Measurements from ENCODE around the gene MVB12B. TPM values are rescaled to one million over a fixed set of nuclear protein-coding genes. Genes with fewer than 3 reads are reported as not detected.
A peak's percentile ranks its signal among the peaks of the same experiment; 100 is the strongest.

MVB12B gene
- total RNA-seq, 1 donor from 2014 or later: 16.5 TPM

- Histone ChIP-seq H3K4me3 (no peak overlapping the region), H3K36me3 (no peaks in the 10 kb centered on the region), H3K9me3 (no peaks in the 10 kb centered on the region), H3K27ac (no peak overlapping the region), H3K27me3 (no peaks in the 10 kb centered on the region), H3K4me1 (no peaks in the 10 kb centered on the region)
- intact Hi-C loops (cut with DNase I): no loop called here
- DNase-seq (ENCODE audit: extremely low spot score in 2 of 2): peak in 1 of 2 donors; percentile 64
- TF ChIP-seq, protein P1, sequence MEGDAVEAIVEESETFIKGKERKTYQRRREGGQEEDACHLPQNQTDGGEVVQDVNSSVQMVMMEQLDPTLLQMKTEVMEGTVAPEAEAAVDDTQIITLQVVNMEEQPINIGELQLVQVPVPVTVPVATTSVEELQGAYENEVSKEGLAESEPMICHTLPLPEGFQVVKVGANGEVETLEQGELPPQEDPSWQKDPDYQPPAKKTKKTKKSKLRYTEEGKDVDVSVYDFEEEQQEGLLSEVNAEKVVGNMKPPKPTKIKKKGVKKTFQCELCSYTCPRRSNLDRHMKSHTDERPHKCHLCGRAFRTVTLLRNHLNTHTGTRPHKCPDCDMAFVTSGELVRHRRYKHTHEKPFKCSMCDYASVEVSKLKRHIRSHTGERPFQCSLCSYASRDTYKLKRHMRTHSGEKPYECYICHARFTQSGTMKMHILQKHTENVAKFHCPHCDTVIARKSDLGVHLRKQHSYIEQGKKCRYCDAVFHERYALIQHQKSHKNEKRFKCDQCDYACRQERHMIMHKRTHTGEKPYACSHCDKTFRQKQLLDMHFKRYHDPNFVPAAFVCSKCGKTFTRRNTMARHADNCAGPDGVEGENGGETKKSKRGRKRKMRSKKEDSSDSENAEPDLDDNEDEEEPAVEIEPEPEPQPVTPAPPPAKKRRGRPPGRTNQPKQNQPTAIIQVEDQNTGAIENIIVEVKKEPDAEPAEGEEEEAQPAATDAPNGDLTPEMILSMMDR (IDR thresholded peaks at IDR 0.05): no peak
- TF ChIP-seq POLR2A (IDR thresholded peaks at IDR 0.05) (no peak), POLR2AphosphoS5 (IDR thresholded peaks at IDR 0.05; ENCODE audit: insufficient read depth in 1 of 2, low read depth in 1 of 2) (no peak)
Observed at GRCh38 chr9:126295516-126295915, 31.1 kb upstream of the MVB12B start.

GRCh38 chr9:126295936-126296600, 30.6 kb upstream of the MVB12B start:
- no peak for TF ChIP-seq POLR2AphosphoS5 (IDR thresholded peaks at IDR 0.05; ENCODE audit: insufficient read depth in 1 of 2, low read depth in 1 of 2)
- TF ChIP-seq POLR2A (IDR thresholded peaks at IDR 0.05): no peak
- TF ChIP-seq, protein P1 (IDR thresholded peaks at IDR 0.05): no peak
- peak in 1 of 2 donors; percentile 95 for DNase-seq (ENCODE audit: extremely low spot score in 2 of 2)
- intact Hi-C loops (cut with DNase I): no loop called here
- H3K27me3 ChIP-seq: no peaks in the 10 kb centered on the region
- no peak overlapping the region for H3K27ac ChIP-seq
- no peaks in the 10 kb centered on the region for H3K9me3 ChIP-seq
- H3K36me3 ChIP-seq: no peaks in the 10 kb centered on the region
- no peak overlapping the region for H3K4me3 ChIP-seq
- H3K4me1 ChIP-seq: no peaks in the 10 kb centered on the region

- Histone ChIP-seq H3K4me1 (no peaks in the 10 kb centered on the region), H3K27me3 (no peaks in the 10 kb centered on the region), H3K9me3 (no peaks in the 10 kb centered on the region), H3K36me3 (no peaks in the 10 kb centered on the region), H3K27ac (no peak overlapping the region), H3K4me3 (no peak overlapping the region)
- TF ChIP-seq, protein P1 (IDR thresholded peaks at IDR 0.05): no peak
- TF ChIP-seq POLR2AphosphoS5 (IDR thresholded peaks at IDR 0.05; ENCODE audit: insufficient read depth in 1 of 2, low read depth in 1 of 2) (no peak), POLR2A (IDR thresholded peaks at IDR 0.05) (no peak)
- DNase-seq (ENCODE audit: extremely low spot score in 2 of 2): peak; percentile 37 to 93
- intact Hi-C loops (cut with DNase I): no loop called here
Observed at GRCh38 chr9:126296687-126297086, 29.9 kb upstream of the MVB12B start.

DNA sequence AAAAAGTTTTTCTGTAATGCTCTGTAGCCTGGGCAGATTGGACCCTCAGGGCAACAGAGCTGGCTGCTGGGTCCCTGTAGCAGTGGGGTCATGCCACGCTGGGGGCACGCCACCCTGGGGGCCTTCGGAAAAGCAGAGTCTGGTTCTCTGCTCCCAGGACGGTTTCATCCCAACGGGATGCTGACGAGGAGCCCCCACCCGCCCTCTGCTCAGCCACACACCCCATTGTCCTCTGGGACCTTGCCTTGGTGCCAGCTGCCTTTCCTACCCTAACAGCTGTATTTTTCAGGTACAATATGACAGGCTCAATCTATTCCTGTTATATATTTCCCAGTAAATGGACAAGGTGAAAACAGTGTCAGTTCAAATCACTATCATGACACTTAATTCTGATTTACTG, 29.0 kb upstream of the MVB12B start:
- Histone ChIP-seq H3K4me1 (no peaks in the 10 kb centered on the region), H3K27ac (no peak overlapping the region), H3K36me3 (no peaks in the 10 kb centered on the region), H3K9me3 (no peaks in the 10 kb centered on the region), H3K27me3 (no peaks in the 10 kb centered on the region), H3K4me3 (no peak overlapping the region)
- DNase-seq (ENCODE audit: extremely low spot score in 2 of 2): peak in 1 of 2 donors; percentile 58
- intact Hi-C loops (cut with DNase I): no loop called here
- no peak for TF ChIP-seq POLR2A (IDR thresholded peaks at IDR 0.05)
- TF ChIP-seq, protein P1 (IDR thresholded peaks at IDR 0.05): no peak
- no peak for TF ChIP-seq POLR2AphosphoS5 (IDR thresholded peaks at IDR 0.05; ENCODE audit: insufficient read depth in 1 of 2, low read depth in 1 of 2)

DNA sequence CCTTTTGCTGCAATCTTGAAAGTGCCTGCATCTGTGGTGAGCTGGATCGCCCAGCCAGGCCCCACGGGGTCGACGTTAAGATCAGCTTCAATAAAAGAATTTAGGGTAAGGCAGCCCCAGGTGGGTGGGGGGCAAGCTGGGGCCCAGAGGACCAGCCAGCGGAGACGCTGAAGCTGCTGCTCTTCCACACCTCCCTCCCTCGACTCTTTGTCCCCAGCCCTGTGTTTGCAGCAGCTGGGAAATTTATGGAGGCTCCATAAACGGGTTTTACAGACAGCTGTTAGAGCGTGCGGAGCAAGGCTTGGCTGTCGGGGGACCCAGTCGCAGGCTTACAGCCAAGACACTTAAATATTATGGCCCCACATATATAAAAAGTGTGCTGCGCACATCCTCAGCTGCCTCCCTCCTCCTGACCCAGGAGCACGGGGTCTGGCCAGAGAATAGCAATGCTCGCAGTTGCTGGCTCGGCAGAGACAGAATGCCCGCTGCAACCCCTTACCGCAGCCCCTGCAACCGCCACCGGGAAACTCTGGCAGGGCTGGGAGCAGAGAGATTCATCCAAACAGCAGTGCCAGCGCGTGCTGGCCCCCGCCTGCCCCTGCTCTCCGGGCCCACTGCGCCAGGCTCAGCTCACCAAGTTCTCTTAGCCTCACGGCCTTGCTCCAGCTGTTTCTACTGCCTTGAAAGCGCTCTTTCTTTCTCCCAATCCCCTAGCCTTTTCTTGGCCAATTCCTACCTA, 28.4 kb upstream of the MVB12B start:
- peak in 1 of 2 donors; percentile 81 for DNase-seq (ENCODE audit: extremely low spot score in 2 of 2)
- Histone ChIP-seq H3K27me3 (no peaks in the 10 kb centered on the region), H3K4me3 (no peak overlapping the region), H3K36me3 (no peaks in the 10 kb centered on the region), H3K9me3 (no peaks in the 10 kb centered on the region), H3K27ac (no peak overlapping the region), H3K4me1 (no peaks in the 10 kb centered on the region)
- no peak for TF ChIP-seq POLR2AphosphoS5 (IDR thresholded peaks at IDR 0.05; ENCODE audit: insufficient read depth in 1 of 2, low read depth in 1 of 2)
- TF ChIP-seq, protein P1 (IDR thresholded peaks at IDR 0.05): no peak
- no peak for TF ChIP-seq POLR2A (IDR thresholded peaks at IDR 0.05)
- intact Hi-C loops (cut with DNase I): no loop called here

Measured in vagina (tissue), 2 donors.